Smooth muscle cell (in vitro differentiated cells): Measurements from ENCODE around the gene HMX2. TPM values are rescaled to one million over a fixed set of nuclear protein-coding genes. Genes with fewer than 3 reads are reported as not detected.
A peak's percentile ranks its signal among the peaks of the same experiment; 100 is the strongest.

ENCODE experiments used
- DNase-seq: peaks from one replicate; lab custom pipeline; 2025; ENCODE audit not compliant: unreplicated experiment; lab: John Stamatoyannopoulos, UW
- H2AFZ ChIP-seq: fragments of 200-600 bp; sonication (generic); 2 replicates; pipeline ENCODE4 v1.6.0; 2016; ENCODE audit warnings: antibody characterized with exemption, low read depth, mild to moderate bottlenecking
- H3F3A ChIP-seq: fragments of 200-600 bp; sonication (generic); 2 replicates; pipeline ENCODE4 v1.6.0; 2017; ENCODE audit warnings: antibody characterized with exemption, low read depth
- H3K27ac ChIP-seq: fragments of 200-600 bp; sonication (generic); 2 replicates; pipeline ENCODE4 v1.5.1; 2016; ENCODE audit warnings: low read depth, mild to moderate bottlenecking
- H3K27me3 ChIP-seq: fragments of 200-600 bp; sonication (generic); 2 replicates; pipeline ENCODE4 v1.6.1; 2016; ENCODE audit warnings: low read depth, mild to moderate bottlenecking
- H3K36me3 ChIP-seq: fragments of 200-600 bp; sonication (generic); 2 replicates; pipeline ENCODE4 v1.5.1; 2016; ENCODE audit warnings: low read depth
- H3K4me1 ChIP-seq: fragments of 200-600 bp; sonication (generic); 2 replicates; pipeline ENCODE4 v1.5.1; 2016; ENCODE audit warnings: low read depth
- H3K4me2 ChIP-seq: fragments of 200-600 bp; sonication (generic); 2 replicates; pipeline ENCODE4 v1.6.0; 2016; ENCODE audit warnings: mild to moderate bottlenecking
- H3K4me3 ChIP-seq: fragments of 200-600 bp; sonication (generic); 2 replicates; pipeline ENCODE4 v1.5.1; 2016; ENCODE audit warnings: mild to moderate bottlenecking
- H3K79me2 ChIP-seq: fragments of 200-600 bp; sonication (generic); 2 replicates; pipeline ENCODE4 v1.6.0; 2016; ENCODE audit warnings: low read depth, mild to moderate bottlenecking
- H3K9ac ChIP-seq: fragments of 200-600 bp; sonication (generic); 2 replicates; pipeline ENCODE4 v1.6.0; 2016; ENCODE audit warnings: low read depth
- H3K9me3 ChIP-seq: fragments of 200-600 bp; sonication (generic); replicated peaks from 2 replicates; pipeline ENCODE4 v1.5.1; 2016; ENCODE audit warnings: low read depth
- H4K20me1 ChIP-seq: fragments of 200-600 bp; sonication (generic); 2 replicates; pipeline ENCODE4 v1.6.0; 2016; ENCODE audit warnings: low read depth
- CTCF ChIP-seq: fragments of 200-600 bp; sonication (generic); IDR thresholded peaks from 2 replicates; pipeline ENCODE4 v1.5.1; 2017; ENCODE audit warnings: borderline replicate concordance, mild to moderate bottlenecking, antibody characterized with exemption; ENCODE audit not compliant: insufficient read depth, poor library complexity, severe bottlenecking
- WGBS: methylation state at CpG from one replicate; pipeline ENCODE4 v1.1.7; 2016; ENCODE audit warnings: low lambda C conversion rate; 5-methylcytosine and 5-hydroxymethylcytosine counted together
- polyA plus RNA-seq: library from polyadenylated mRNA; unstranded; fragments of >200 nt; fragmentation: Nextera tagmentation; extraction: Ambion mirVana; gene quantifications from 2 replicates; pipeline ENCODE4 v1.2.1, GENCODE V29; 2016
- total RNA-seq: library from RNA; depleted of rRNA; stranded (reverse); fragments of >200 nt; gene quantifications from 2 replicates; pipeline ENCODE4 v1.2.3, GENCODE V29; 2014

Gene HMX2
- total and polyA plus RNA-seq, 2 experiments from 2014 or later: not detected

- H3K4me3 ChIP-seq: no peak overlapping the region
- H3F3A ChIP-seq: no peaks in the 10 kb centered on the region
- no peaks in the 10 kb centered on the region for H4K20me1 ChIP-seq
- no peak for TF ChIP-seq CTCF
- DNase-seq: no peak
- no peak overlapping the region for H3K4me2 ChIP-seq
- H3K36me3 ChIP-seq: no peaks in the 10 kb centered on the region
- no peaks in the 10 kb centered on the region for H3K79me2 ChIP-seq
- WGBS: 19% methylated on average over 24 of the region's 24 CpGs
- H2AFZ ChIP-seq: no peak overlapping the region
- H3K9ac ChIP-seq: no peak overlapping the region
- no peak overlapping the region for H3K27ac ChIP-seq
- H3K27me3 ChIP-seq: peaks cover 100% of the 10 kb centered on the region
- H3K4me1 ChIP-seq: peaks cover 28% of the 10 kb centered on the region
- no peaks in the 10 kb centered on the region for H3K9me3 ChIP-seq
Observed at GRCh38 chr10:123146894-123147634, 872 bp upstream of the HMX2 start.

GRCh38 chr10:123148414-123149161 lies 652 bp downstream of the HMX2 start:
- Histone ChIP-seq H3F3A (no peaks in the 10 kb centered on the region), H3K4me3 (no peak overlapping the region), H3K27me3 (peaks cover 99% of the 10 kb centered on the region), H3K9ac (no peak overlapping the region), H3K79me2 (no peaks in the 10 kb centered on the region), H3K4me1 (peaks cover 28% of the 10 kb centered on the region), H3K4me2 (peak overlapping the region; percentile 86), H3K27ac (no peak overlapping the region), H2AFZ (no peak overlapping the region), H3K9me3 (no peaks in the 10 kb centered on the region), H4K20me1 (no peaks in the 10 kb centered on the region), H3K36me3 (no peaks in the 10 kb centered on the region)
- 1% methylated on average over 40 of the region's 55 CpGs for WGBS
- DNase-seq: no peak
- no peak for TF ChIP-seq CTCF

GRCh38 chr10:123149162-123149567 lies 1.2 kb downstream of the HMX2 start:
- no peak for DNase-seq
- WGBS: 4% methylated on average over 12 of the region's 12 CpGs
- Histone ChIP-seq H3K4me2 (peak overlapping the region; percentile 86), H3K9ac (no peak overlapping the region), H3K4me1 (peaks cover 28% of the 10 kb centered on the region), H3K27me3 (peaks cover 93% of the 10 kb centered on the region), H2AFZ (no peak overlapping the region), H3K36me3 (no peaks in the 10 kb centered on the region), H3K4me3 (peak overlapping the region; percentile 42), H3F3A (no peaks in the 10 kb centered on the region), H4K20me1 (no peaks in the 10 kb centered on the region), H3K27ac (no peak overlapping the region), H3K9me3 (no peaks in the 10 kb centered on the region), H3K79me2 (no peaks in the 10 kb centered on the region)
- TF ChIP-seq CTCF: no peak
